GM12864 (cell line): ENCODE measurements around the gene HOXB5.

Experiments
- DNase-seq: peaks from one replicate; pipeline ENCODE4 v3.0.0-alpha.2; 2011; ENCODE audit warnings: low read depth
- H3K4me3 ChIP-seq: 2 replicates; pipeline ENCODE4 v1.5.1; 2011; ENCODE audit warnings: mild to moderate bottlenecking, low read depth, low read length, control low read depth
- TF ChIP-seq, protein P1 (sequence below): IDR thresholded peaks from 2 replicates; pipeline ENCODE4 v1.5.1; 2011; ENCODE audit warnings: low read depth, mild to moderate bottlenecking, moderate library complexity, low read length, control low read depth, inconsistent platforms; ENCODE audit errors: missing control alignments

HOXB5 gene

DNA sequence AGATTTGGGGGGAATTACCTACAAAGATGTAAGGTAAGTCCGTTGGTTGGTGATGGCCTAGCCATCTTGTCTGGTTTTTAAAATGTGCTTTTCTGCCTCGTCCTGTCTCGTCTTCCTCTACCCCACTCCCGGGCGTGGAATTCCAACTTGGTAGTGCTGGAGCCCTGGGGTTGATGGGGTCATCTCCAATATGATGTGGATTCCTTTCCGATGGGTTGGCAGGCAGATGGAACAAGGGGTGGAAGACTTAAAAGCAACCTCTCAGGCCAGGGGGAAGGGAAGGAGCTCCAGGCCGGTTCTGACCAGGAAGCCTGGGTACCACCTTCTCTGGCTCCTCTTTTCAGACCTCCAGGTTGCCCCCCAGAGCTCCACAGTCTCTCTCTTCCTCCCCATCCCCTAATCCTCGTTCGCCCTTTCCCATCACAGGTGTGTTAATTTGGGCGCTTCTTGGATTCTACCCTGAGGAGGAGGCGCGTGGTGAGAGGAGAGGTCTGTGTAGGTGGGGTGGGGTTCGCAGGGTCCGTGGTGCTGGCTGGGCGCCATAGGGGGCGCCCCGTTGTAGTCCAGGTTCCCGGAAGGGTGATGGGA lies 43.6 kb downstream of the HOXB5 start:
- no peak for DNase-seq
- TF ChIP-seq, protein P1, sequence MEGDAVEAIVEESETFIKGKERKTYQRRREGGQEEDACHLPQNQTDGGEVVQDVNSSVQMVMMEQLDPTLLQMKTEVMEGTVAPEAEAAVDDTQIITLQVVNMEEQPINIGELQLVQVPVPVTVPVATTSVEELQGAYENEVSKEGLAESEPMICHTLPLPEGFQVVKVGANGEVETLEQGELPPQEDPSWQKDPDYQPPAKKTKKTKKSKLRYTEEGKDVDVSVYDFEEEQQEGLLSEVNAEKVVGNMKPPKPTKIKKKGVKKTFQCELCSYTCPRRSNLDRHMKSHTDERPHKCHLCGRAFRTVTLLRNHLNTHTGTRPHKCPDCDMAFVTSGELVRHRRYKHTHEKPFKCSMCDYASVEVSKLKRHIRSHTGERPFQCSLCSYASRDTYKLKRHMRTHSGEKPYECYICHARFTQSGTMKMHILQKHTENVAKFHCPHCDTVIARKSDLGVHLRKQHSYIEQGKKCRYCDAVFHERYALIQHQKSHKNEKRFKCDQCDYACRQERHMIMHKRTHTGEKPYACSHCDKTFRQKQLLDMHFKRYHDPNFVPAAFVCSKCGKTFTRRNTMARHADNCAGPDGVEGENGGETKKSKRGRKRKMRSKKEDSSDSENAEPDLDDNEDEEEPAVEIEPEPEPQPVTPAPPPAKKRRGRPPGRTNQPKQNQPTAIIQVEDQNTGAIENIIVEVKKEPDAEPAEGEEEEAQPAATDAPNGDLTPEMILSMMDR: no peak
- no peak overlapping the region for H3K4me3 ChIP-seq

DNA sequence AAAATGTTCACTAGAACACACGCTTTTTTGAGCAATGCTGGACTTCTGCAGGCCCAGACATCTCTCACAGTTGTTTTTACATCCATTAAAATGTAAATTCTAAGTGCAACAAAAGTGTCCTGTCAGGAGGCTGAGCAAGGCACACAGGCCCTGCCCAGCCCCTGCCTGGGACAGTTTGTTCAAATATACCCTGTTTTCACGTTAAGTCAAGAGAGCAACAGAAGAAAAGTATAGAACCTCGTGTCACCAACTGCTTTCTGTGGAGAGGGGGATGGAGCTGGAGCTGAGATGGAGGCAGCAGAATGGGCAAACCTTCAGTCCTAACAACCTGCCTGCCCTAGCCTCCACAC lies 44.3 kb downstream of the HOXB5 start:
- TF ChIP-seq, protein P1: no peak
- H3K4me3 ChIP-seq: no peak overlapping the region
- DNase-seq: no peak

DNA sequence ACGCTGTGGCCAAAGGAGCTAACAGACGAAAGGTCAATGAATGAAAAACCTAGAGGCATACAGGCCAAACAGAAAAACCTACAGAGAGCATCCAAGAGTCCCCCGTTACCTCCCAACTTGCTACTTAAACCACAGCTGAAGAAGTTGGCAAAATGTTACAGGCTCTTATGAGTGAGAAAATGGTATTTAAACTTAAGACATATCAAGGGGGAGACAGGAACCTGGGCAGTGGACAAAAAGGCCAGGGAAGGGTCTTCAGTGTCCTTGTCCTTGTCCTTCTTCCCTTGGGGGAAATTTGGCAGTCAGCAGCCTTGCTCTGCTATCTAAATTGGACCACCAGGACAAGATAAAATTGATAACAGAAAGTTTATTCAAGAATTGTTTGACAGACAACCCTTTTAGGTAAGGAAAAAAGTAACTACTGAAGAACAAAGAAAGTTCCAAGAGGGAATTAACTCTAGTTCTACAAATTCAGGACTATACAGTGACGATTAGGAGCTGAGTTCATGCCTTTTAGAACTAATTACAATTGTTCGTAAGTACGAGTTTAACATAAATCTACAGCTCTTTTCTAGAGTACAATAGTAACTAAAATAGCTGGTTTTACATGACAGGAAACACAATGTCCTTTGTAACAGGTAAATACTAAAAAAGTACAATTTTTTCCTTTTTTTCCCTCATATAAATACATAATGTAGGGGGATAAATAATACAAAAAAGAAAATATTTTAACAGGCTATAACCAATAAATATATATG lies 44.9 kb downstream of the HOXB5 start:
- no peak for DNase-seq
- no peak overlapping the region for H3K4me3 ChIP-seq
- TF ChIP-seq, protein P1: no peak

DNA sequence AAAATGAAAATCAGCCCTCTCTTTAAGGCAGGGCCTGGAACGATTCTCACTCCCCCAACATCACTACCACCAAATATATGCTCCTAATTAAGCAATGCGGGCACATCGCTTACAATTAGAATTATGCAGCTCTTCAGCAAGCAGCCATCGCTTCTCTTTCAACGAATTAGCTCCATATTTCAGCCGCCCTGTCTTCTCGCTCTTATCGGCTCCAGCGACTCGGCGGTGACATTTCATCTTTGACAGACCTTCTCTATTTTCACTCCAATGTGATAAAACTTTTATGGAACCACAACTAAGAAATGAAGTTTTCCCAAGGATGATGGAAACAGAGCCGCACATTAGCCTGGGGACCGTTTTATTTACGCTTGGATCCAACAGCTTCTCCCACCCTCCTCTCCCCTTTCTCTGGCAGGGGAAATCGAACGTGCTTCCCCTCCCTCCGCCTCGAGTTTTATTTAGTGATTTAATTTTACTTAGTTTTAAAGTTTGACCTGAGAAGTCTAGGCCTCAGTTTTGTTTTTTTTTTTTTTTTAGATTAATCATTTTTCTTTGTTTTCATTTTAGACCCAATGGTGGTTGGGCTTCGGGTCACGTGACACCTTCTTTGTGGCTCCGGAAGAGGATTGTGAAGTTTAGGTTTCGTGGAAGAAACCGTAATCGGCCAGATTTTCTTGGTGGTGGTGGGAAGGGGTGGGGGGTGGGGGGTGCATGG lies 45.6 kb downstream of the HOXB5 start:
- TF ChIP-seq, protein P1: no peak
- H3K4me3 ChIP-seq: no peak overlapping the region
- DNase-seq: no peak

DNA sequence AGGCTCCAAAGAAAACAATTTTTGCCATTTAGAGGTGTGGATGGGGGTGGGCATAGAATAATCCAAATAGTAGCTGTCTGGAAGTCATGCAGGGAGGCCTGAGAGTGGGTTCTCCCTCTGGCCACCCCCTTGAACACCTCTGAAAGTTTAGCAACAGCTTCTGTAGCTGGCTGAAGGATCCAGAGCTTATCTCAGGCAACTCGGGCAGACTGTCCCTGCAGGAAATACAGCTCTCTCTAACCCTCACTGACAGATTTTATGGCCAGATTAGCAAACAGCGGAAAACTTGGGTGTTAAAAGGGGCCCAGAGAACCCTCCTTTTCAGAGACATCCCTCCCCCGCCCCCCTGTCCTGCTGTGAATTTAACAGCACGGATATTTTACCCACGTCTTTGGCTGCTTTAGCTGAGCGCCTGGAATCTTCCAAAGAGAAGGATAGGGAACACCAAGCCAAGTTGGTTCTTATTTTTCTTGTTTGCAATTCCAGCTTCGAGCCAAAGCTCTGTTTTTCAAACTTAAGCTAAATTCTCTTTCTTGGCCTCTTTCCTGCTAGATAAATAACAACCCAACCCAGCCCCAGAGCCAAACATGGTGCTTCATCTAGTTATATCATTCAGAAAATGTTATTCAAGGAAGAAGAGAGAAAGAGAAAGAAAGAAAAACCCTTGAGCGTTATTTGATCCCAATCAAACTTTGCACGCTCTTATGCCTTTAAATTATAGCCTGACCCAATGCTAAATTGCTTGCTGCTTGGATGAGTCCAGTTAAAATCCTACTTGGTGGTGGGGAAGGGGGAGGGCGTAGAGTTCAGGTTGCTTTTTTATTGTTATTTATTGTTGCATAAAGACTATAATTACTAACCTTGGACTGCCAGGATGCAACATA lies 46.4 kb downstream of the HOXB5 start:
- TF ChIP-seq, protein P1: no peak
- no peak for DNase-seq
- no peak overlapping the region for H3K4me3 ChIP-seq

DNA sequence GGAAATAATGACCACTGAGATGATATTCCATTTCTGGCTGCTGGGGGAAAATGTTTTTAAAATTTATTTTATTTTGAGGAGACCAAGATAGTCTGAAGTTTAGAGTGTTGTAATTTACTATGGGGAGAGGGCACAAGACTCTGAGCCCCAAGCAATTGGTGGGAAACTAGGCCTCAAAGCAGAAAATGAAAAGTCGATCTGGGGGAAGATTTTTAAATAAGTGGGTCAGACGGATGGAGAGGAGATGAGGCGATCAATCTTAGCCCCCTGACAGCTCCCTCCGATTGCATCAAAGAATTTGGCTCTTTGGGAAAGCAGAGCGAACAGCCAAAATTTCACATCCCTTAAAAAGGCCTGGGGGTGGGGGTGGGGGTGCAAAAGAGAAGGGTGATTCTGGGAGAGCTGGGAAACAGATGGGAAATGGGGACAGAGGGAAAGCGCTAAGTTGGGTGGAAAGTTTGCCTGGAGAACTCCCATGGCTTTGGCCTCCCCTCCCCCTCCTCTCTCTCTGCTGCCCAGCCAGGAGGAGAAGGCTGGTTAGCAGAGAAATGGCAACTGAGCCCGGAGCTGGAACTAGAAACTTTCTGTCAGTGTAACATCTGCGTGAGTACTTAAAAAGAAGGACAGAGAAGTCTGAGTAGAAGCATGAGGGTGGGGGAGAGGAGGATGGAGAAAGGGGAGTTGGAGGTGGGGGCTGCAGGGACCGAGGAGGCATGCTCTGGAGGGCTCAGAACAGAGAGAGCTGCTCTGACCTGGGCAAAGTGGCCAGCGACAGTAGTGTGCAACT lies 47.2 kb downstream of the HOXB5 start:
- H3K4me3 ChIP-seq: no peak overlapping the region
- TF ChIP-seq, protein P1: no peak
- no peak for DNase-seq
